ENCODE measurements around the gene PER2. TPM values are rescaled to one million over a fixed set of nuclear protein-coding genes. Genes with fewer than 3 reads are reported as not detected.

PER2 gene
- total and polyA plus RNA-seq, 10 of the 15 experiments (the other 5 are each of a cell fraction or from before 2014, with no cell fraction given), result 1.5 to 15.1 (median 4.6) TPM

- in situ Hi-C loops (cut with MboI), result no loop called here
- H3K4me2 ChIP-seq (ENCODE audit: control insufficient read depth, insufficient read depth), result no peak overlapping the region
- H3K9me3 ChIP-seq (replicated peaks; ENCODE audit: control insufficient read depth, insufficient read depth, low read length), result no peaks in the 10 kb centered on the region
- peaks cover 4 to 37% of the 10 kb centered on the region in 2 experiments for H3K36me3 ChIP-seq (ENCODE audit: control insufficient read depth in 2 of 2, insufficient read depth in 2 of 2, low read length in 1 of 2)
- H3K27me3 ChIP-seq (replicated peaks in 1 of 2; ENCODE audit: control insufficient read depth in 2 of 2, insufficient read depth in 2 of 2, low read length in 1 of 2), result no peaks in the 10 kb centered on the region
- H3K9ac ChIP-seq (ENCODE audit: control insufficient read depth, insufficient read depth, low read length), result no peak overlapping the region
- BruUV-seq (replicated peaks), result no TSS peak
- ATAC-seq (no peak), DNase-seq (ENCODE audit: low read depth, low spot score) (no peak), FAIRE-seq (no peak)
- WGBS (ENCODE audit: insufficient coverage, insufficient replicate concordance, low lambda C conversion rate, missing lambda C conversion rate), result 100% methylated on average over 1 of the region's 1 CpG
- CTCF ChIA-PET, result no interaction called here
- no peak overlapping the region for H3K27ac ChIP-seq (ENCODE audit: control insufficient read depth, insufficient read depth)
- intact Hi-C loops (cut with micrococcal nuclease; ENCODE audit: unreplicated experiment), result no loop called here
- no peaks in the 10 kb centered on the region for H4K20me1 ChIP-seq (ENCODE audit: control insufficient read depth, insufficient read depth)
- no peaks in the 10 kb centered on the region for H3K79me2 ChIP-seq (ENCODE audit: control insufficient read depth, insufficient read depth, low read length)
- H2AFZ ChIP-seq (ENCODE audit: control insufficient read depth, low read depth, low read length), result no peak overlapping the region
- H3K4me3 ChIP-seq, result no peak overlapping the region
- TF ChIP-seq SIX5 (IDR thresholded peaks at IDR 0.05; ENCODE audit: low read depth, low read length, severe bottlenecking), result no peak
- no peaks in the 10 kb centered on the region for H3K4me1 ChIP-seq (ENCODE audit: control insufficient read depth, insufficient read depth, low read length)
- SMC1A ChIA-PET (ENCODE audit: uncharacterized antibody, unreplicated experiment), result no interaction called here
- POLR2A ChIA-PET, result no interaction called here
- RAD21 ChIA-PET (ENCODE audit: unreplicated experiment), result no interaction called here
These were observed 21.1 kb downstream of the PER2 start for GRCh38 chr2:238267341-238267710.

- RAD21 ChIA-PET (ENCODE audit: unreplicated experiment), result interaction anchor here (0.7 to 0.9 kb wide), 2 partner anchors 296 to 407 kb away, joined by 3 to 4 read pairs; no protein-coding TSS in a partner anchor
- Histone ChIP-seq H2AFZ (ENCODE audit: control insufficient read depth, low read depth, low read length) (no peak overlapping the region), H3K27me3 (replicated peaks in 1 of 2; ENCODE audit: control insufficient read depth in 2 of 2, insufficient read depth in 2 of 2, low read length in 1 of 2) (no peaks in the 10 kb centered on the region), H3K9me3 (replicated peaks; ENCODE audit: control insufficient read depth, insufficient read depth, low read length) (no peaks in the 10 kb centered on the region), H3K27ac (ENCODE audit: control insufficient read depth, insufficient read depth) (no peak overlapping the region), H3K9ac (ENCODE audit: control insufficient read depth, insufficient read depth, low read length) (no peak overlapping the region), H3K79me2 (ENCODE audit: control insufficient read depth, insufficient read depth, low read length) (no peaks in the 10 kb centered on the region), H3K4me2 (ENCODE audit: control insufficient read depth, insufficient read depth) (no peak overlapping the region), H3K4me1 (ENCODE audit: control insufficient read depth, insufficient read depth, low read length) (no peaks in the 10 kb centered on the region), H4K20me1 (ENCODE audit: control insufficient read depth, insufficient read depth) (no peaks in the 10 kb centered on the region), H3K36me3 (ENCODE audit: control insufficient read depth in 2 of 2, insufficient read depth in 2 of 2, low read length in 1 of 2) (peaks cover 7 to 36% of the 10 kb centered on the region in 2 experiments), H3K4me3 (no peak overlapping the region)
- in situ Hi-C loops (cut with MboI), result no loop called here
- no peak for FAIRE-seq
- DNase-seq (ENCODE audit: low read depth, low spot score), result no peak
- SMC1A ChIA-PET (ENCODE audit: uncharacterized antibody, unreplicated experiment), result interaction anchor here (0.8 to 1.2 kb wide), 3 partner anchors 42 to 296 kb away, joined by 3 to 6 read pairs (median 3); no protein-coding TSS in a partner anchor
- POLR2A ChIA-PET, result interaction anchor here (0.5 kb wide), 1 partner anchor 19 kb away, joined by 4 read pairs; no protein-coding TSS in a partner anchor
- ATAC-seq, result no peak
- no TSS peak for BruUV-seq (replicated peaks)
- intact Hi-C loops (cut with micrococcal nuclease; ENCODE audit: unreplicated experiment), result no loop called here
- WGBS (ENCODE audit: insufficient coverage, insufficient replicate concordance, low lambda C conversion rate, missing lambda C conversion rate), result 94% methylated on average over 10 of the region's 11 CpGs
- CTCF ChIA-PET, result interaction anchor here (0.6 to 3.7 kb wide), 7 partner anchors 10 to 1144 kb away, joined by 3 to 27 read pairs (median 3); partner anchors contain the start of gene PER2
- TF ChIP-seq USF2 (IDR thresholded peaks at IDR 0.05; ENCODE audit: borderline replicate concordance, low read depth, low read length), result no peak
- no peak for TF ChIP-seq RELA (IDR thresholded peaks at IDR 0.05; ENCODE audit: borderline replicate concordance, partially characterized antibody)
- no peak for TF ChIP-seq ZNF274 (IDR thresholded peaks at IDR 0.05; ENCODE audit: insufficient read depth, insufficient read length)
- TF ChIP-seq ZNF592 (IDR thresholded peaks at IDR 0.05), result no peak
- TF ChIP-seq SREBF2 (IDR thresholded peaks at IDR 0.05; ENCODE audit: low read length), result no peak
- no peak for TF ChIP-seq NR2C1 (IDR thresholded peaks at IDR 0.05)
- TF ChIP-seq ESRRA (IDR thresholded peaks at IDR 0.05; ENCODE audit: low read length), result no peak
- TF ChIP-seq KDM1A (IDR thresholded peaks at IDR 0.05; ENCODE audit: borderline replicate concordance), result no peak
- no peak for TF ChIP-seq CBX3 (IDR thresholded peaks at IDR 0.05; ENCODE audit: borderline replicate concordance, low read depth)
These were observed 22.8 kb downstream of the PER2 start for GRCh38 chr2:238265605-238266004.

Measured in GM12878 (cell line).